ENCODE data around the gene TMEM123.

DNA sequence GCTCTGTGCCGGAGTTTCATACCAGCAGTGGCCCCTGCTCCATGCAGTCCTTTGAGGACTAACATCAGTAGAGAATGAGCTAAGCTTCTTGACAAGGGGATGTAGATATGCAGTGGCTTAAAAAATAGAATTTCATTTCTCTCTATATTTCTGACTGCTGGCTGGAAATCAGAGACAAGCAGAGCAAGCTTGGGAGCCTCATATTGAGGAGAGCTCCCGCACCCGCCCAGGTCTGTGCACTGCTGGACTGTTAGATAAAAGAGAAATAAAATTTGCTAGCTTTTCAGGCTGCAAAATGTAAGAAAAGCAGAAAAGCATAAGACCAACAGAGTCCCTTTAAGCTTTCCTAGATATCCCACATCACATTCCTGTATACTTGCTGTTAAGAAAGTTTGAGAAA, 46.6 kb upstream of the TMEM123 start:
- TF ChIP-seq, protein P1, sequence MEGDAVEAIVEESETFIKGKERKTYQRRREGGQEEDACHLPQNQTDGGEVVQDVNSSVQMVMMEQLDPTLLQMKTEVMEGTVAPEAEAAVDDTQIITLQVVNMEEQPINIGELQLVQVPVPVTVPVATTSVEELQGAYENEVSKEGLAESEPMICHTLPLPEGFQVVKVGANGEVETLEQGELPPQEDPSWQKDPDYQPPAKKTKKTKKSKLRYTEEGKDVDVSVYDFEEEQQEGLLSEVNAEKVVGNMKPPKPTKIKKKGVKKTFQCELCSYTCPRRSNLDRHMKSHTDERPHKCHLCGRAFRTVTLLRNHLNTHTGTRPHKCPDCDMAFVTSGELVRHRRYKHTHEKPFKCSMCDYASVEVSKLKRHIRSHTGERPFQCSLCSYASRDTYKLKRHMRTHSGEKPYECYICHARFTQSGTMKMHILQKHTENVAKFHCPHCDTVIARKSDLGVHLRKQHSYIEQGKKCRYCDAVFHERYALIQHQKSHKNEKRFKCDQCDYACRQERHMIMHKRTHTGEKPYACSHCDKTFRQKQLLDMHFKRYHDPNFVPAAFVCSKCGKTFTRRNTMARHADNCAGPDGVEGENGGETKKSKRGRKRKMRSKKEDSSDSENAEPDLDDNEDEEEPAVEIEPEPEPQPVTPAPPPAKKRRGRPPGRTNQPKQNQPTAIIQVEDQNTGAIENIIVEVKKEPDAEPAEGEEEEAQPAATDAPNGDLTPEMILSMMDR (IDR thresholded peaks at IDR 0.05), result no peak
- no peak for TF ChIP-seq EZH2 (IDR thresholded peaks at IDR 0.05; ENCODE audit: borderline replicate concordance, insufficient read depth, low read depth, low read length, poor library complexity, severe bottlenecking)

Measured in B cell (primary cell).